H1 (cell line): ENCODE data around the gene ESYT2. TPM values are rescaled to one million over a fixed set of nuclear protein-coding genes. Genes with fewer than 3 reads are reported as not detected.

ENCODE experiments used
- CTCF ChIA-PET: fragments of 300-600 bp; sonication (Branson Sonifier 250); formaldehyde crosslinking; loops from one replicate; lab custom pipeline; 2021; ENCODE audit not compliant: partially characterized antibody; lab: Charles Lee
- POLR2A ChIA-PET: fragments of 300-600 bp; sonication (Branson Sonifier 250); formaldehyde crosslinking; loops from one replicate; lab custom pipeline; 2021; ENCODE audit warnings: inconsistent platforms; ENCODE audit not compliant: partially characterized antibody; lab: Charles Lee
- DNase-seq, 2 experiments: peaks; one replicate each; pipeline versions ENCODE4 v3.0.0 to v3.0.0-alpha.2; 2010 to 2022; ENCODE audit warnings: low spot score in 2 of 2, low read depth in 1 of 2, mixed read lengths in 1 of 2
- FAIRE-seq: peaks from 2 replicates; lab custom pipeline; 2011; peaks lifted over from hg19 to GRCh38; lab: Jason Lieb, UNC
- H2AFZ ChIP-seq: 2 replicates; pipeline ENCODE4 v1.8.1; 2012; ENCODE audit warnings: low read length, inconsistent platforms
- H2AK5ac ChIP-seq: 2 replicates; pipeline ENCODE4 v1.6.1; 2013; ENCODE audit warnings: low read depth, low read length
- H2BK120ac ChIP-seq: replicated peaks from 2 replicates; pipeline ENCODE3; 2013; ENCODE audit warnings: low read depth, low read length, inconsistent platforms
- H2BK12ac ChIP-seq: 2 replicates; pipeline ENCODE4 v1.6.1; 2013; ENCODE audit warnings: low read depth, low read length
- H2BK15ac ChIP-seq: 2 replicates; pipeline ENCODE4 v1.6.1; 2013; ENCODE audit warnings: low read length
- H2BK20ac ChIP-seq: 2 replicates; pipeline ENCODE4 v1.6.1; 2013; ENCODE audit warnings: low read length
- H2BK5ac ChIP-seq: 2 replicates; pipeline ENCODE4 v1.6.1; 2013; ENCODE audit warnings: low read depth, low read length
- H3K14ac ChIP-seq: 2 replicates; pipeline ENCODE4 v1.6.1; 2013; ENCODE audit warnings: inconsistent platforms; ENCODE audit not compliant: insufficient read length
- H3K18ac ChIP-seq: 2 replicates; pipeline ENCODE4 v1.6.1; 2013; ENCODE audit warnings: low read length; ENCODE audit errors: extremely low read depth
- H3K23ac ChIP-seq: 2 replicates; pipeline ENCODE4 v1.6.1; 2013; ENCODE audit warnings: inconsistent platforms; ENCODE audit not compliant: insufficient read length
- H3K23me2 ChIP-seq: 2 replicates; pipeline ENCODE4 v1.6.1; 2013; ENCODE audit warnings: low read depth, low read length
- H3K27ac ChIP-seq: 2 replicates; pipeline ENCODE4 v1.6.1; 2011; ENCODE audit warnings: low read depth, low read length, inconsistent platforms
- H3K27me3 ChIP-seq, 4 experiments: replicated peaks in 1 of 4; 1 replicate in 1 of 4; 2 replicates in 3 of 4; pipeline versions ENCODE4 v1.6.1 to v1.8.1; 2011 to 2013; ENCODE audit warnings: low read length in 3 of 4, mild to moderate bottlenecking in 3 of 4, inconsistent platforms in 2 of 4, mixed read lengths in 2 of 4, moderate library complexity in 1 of 4; ENCODE audit not compliant: control insufficient read depth in 3 of 4, insufficient read depth in 3 of 4; ENCODE audit errors: extremely low read depth in 1 of 4
- H3K36me3 ChIP-seq, 4 experiments: 2 replicates each; pipeline versions ENCODE4 v1.6.1 to v1.8.1; 2011 to 2013; ENCODE audit warnings: mild to moderate bottlenecking in 4 of 4, low read length in 3 of 4, moderate library complexity in 2 of 4, control low read depth in 1 of 4, inconsistent platforms in 1 of 4; ENCODE audit not compliant: insufficient read depth in 4 of 4, control insufficient read depth in 2 of 4
- H3K4ac ChIP-seq: replicated peaks from 2 replicates; pipeline ENCODE3; 2013; ENCODE audit warnings: low read length, low read depth, mixed read lengths, inconsistent platforms; ENCODE audit not compliant: insufficient read length
- H3K4me1 ChIP-seq, 4 experiments: replicated peaks in 1 of 4; 1 replicate in 1 of 4; 2 replicates in 3 of 4; pipeline versions ENCODE4 v1.6.1 to v1.8.1; 2011 to 2013; ENCODE audit warnings: low read length in 3 of 4, inconsistent platforms in 2 of 4, mixed read lengths in 1 of 4; ENCODE audit not compliant: insufficient read depth in 4 of 4, control insufficient read depth in 3 of 4
- H3K4me2 ChIP-seq, 2 experiments: 2 replicates each; pipeline versions ENCODE4 v1.6.1 to v1.8.1; 2011 to 2013; ENCODE audit warnings: low read depth in 2 of 2, low read length in 2 of 2, control low read depth in 1 of 2, inconsistent platforms in 1 of 2, mild to moderate bottlenecking in 1 of 2; ENCODE audit not compliant: insufficient read depth in 1 of 2
- H3K4me3 ChIP-seq, 4 experiments: fragments of 200-600, 300-600 bp in 1 of 4; sonication (generic), shearing (Covaris generic), sonication (Bioruptor Twin) in 1 of 4; 2 replicates each; pipeline versions ENCODE4 v1.5.1 to v1.8.1; 2011 to 2016; ENCODE audit warnings: low read length in 4 of 4, low read depth in 3 of 4, control low read depth in 2 of 4, inconsistent platforms in 2 of 4, mild to moderate bottlenecking in 2 of 4, mixed read lengths in 1 of 4, moderate library complexity in 1 of 4; ENCODE audit not compliant: insufficient read depth in 2 of 4; ENCODE audit errors: extremely low read depth in 1 of 4
- H3K56ac ChIP-seq: replicated peaks from 2 replicates; pipeline ENCODE3; 2013; ENCODE audit warnings: low read depth, mild to moderate bottlenecking, mixed read lengths, low read length, inconsistent platforms; ENCODE audit not compliant: insufficient read length
- H3K79me1 ChIP-seq: 2 replicates; pipeline ENCODE4 v1.6.1; 2013; ENCODE audit warnings: low read depth, low read length, control low read depth
- H3K79me2 ChIP-seq, 2 experiments: 2 replicates each; pipeline versions ENCODE4 v1.6.1 to v1.8.1; 2012 to 2013; ENCODE audit warnings: low read length in 2 of 2, mild to moderate bottlenecking in 2 of 2, inconsistent platforms in 1 of 2; ENCODE audit not compliant: insufficient read depth in 2 of 2, control insufficient read depth in 1 of 2
- H3K9ac ChIP-seq, 4 experiments: replicated peaks in 1 of 4; 1 replicate in 1 of 4; 2 replicates in 3 of 4; pipeline versions ENCODE4 v1.6.1 to v1.8.1; 2011 to 2013; ENCODE audit warnings: low read depth in 3 of 4, low read length in 3 of 4, control low read depth in 2 of 4, mild to moderate bottlenecking in 2 of 4, moderate library complexity in 2 of 4, inconsistent platforms in 1 of 4; ENCODE audit errors: extremely low read depth in 1 of 4
- H3K9me3 ChIP-seq, 2 experiments: 2 replicates each; pipeline versions ENCODE4 v1.6.1 to v1.8.1; 2012 to 2013; ENCODE audit warnings: mild to moderate bottlenecking in 2 of 2, moderate library complexity in 2 of 2, control low read depth in 1 of 2, inconsistent platforms in 1 of 2, low read depth in 1 of 2, low read length in 1 of 2, mixed read lengths in 1 of 2; ENCODE audit not compliant: insufficient read depth in 2 of 2
- H4K20me1 ChIP-seq, 2 experiments: replicated peaks in 1 of 2; 2 replicates each; pipeline versions ENCODE3 to v1.8.1; 2011 to 2013; ENCODE audit warnings: inconsistent platforms in 2 of 2, low read length in 2 of 2, mild to moderate bottlenecking in 1 of 2; ENCODE audit not compliant: insufficient read depth in 2 of 2, control insufficient read depth in 1 of 2
- H4K5ac ChIP-seq: 2 replicates; pipeline ENCODE4 v1.6.1; 2013; ENCODE audit warnings: low read length, low read depth, mixed read lengths, inconsistent platforms; ENCODE audit not compliant: insufficient read length
- H4K8ac ChIP-seq: 2 replicates; pipeline ENCODE4 v1.8.0; 2013; ENCODE audit warnings: mild to moderate bottlenecking, moderate library complexity, low read length, inconsistent platforms; ENCODE audit not compliant: insufficient read depth; ENCODE audit errors: extremely low read depth
- H4K91ac ChIP-seq: replicated peaks from 2 replicates; pipeline ENCODE3; 2013; ENCODE audit warnings: low read length, mixed read lengths, inconsistent platforms; ENCODE audit not compliant: insufficient read length
- ASH2L ChIP-seq: fragments of 200-600, 300-600 bp; sonication (generic); IDR thresholded peaks from one replicate; pipeline ENCODE4 v1.7.1; 2017; ENCODE audit warnings: low read length
- ATF3 ChIP-seq: IDR thresholded peaks from 2 replicates; pipeline ENCODE4 v1.6.1; 2011; ENCODE audit warnings: low read depth, mild to moderate bottlenecking, low read length; ENCODE audit not compliant: insufficient read depth
- CBX5 ChIP-seq: fragments of 300-800, 300-1000 bp; sonication (generic); IDR thresholded peaks from 2 replicates; pipeline ENCODE4 v1.7.1; 2016; ENCODE audit warnings: antibody characterized with exemption, low read length, low read depth
- CTBP2 ChIP-seq: IDR thresholded peaks from 2 replicates; pipeline ENCODE4 v1.7.0; 2011; ENCODE audit warnings: borderline replicate concordance, mild to moderate bottlenecking, moderate library complexity, mixed read lengths, low read length; ENCODE audit not compliant: insufficient read depth, insufficient read length
- E2F6 ChIP-seq: IDR thresholded peaks from 2 replicates; pipeline ENCODE4 v1.6.1; 2012; ENCODE audit warnings: inconsistent platforms
- EGR1 ChIP-seq: IDR thresholded peaks from 2 replicates; pipeline ENCODE4 v1.6.1; 2011; ENCODE audit warnings: low read depth, low read length, borderline replicate concordance
- GTF2F1 ChIP-seq: IDR thresholded peaks from 2 replicates; pipeline ENCODE4 v1.6.1; 2012; ENCODE audit warnings: low read depth, low read length, improper control_type of control experiment, borderline replicate concordance
- POLR2A ChIP-seq, 2 experiments: IDR thresholded peaks; 1 replicate in 1 of 2; 2 replicates in 1 of 2; pipeline ENCODE4 v1.6.1; 2011; ENCODE audit warnings: low read depth in 2 of 2, low read length in 2 of 2, mild to moderate bottlenecking in 2 of 2; ENCODE audit errors: control extremely low read depth in 1 of 2
- RBBP5 ChIP-seq: IDR thresholded peaks from 2 replicates; pipeline ENCODE4 v1.7.1; 2012; ENCODE audit warnings: low read depth, mild to moderate bottlenecking, inconsistent platforms, low read length, moderate library complexity, borderline replicate concordance
- RNF2 ChIP-seq: fragments of 200-900, 300-1000 bp; sonication (generic); IDR thresholded peaks from 2 replicates; pipeline ENCODE4 v1.7.1; 2016; ENCODE audit warnings: borderline replicate concordance, low read depth, mild to moderate bottlenecking, antibody characterized with exemption, low read length; ENCODE audit not compliant: poor library complexity, severe bottlenecking; ENCODE audit errors: missing control alignments
- SP1 ChIP-seq: IDR thresholded peaks from 2 replicates; pipeline ENCODE4 v1.6.1; 2011; ENCODE audit warnings: low read depth, low read length
- TBP ChIP-seq: IDR thresholded peaks from 2 replicates; pipeline ENCODE4 v1.6.1; 2011; ENCODE audit warnings: low read depth, low read length, improper control_type of control experiment
- YY1 ChIP-seq: IDR thresholded peaks from 2 replicates; pipeline ENCODE4 v1.6.1; 2011; ENCODE audit warnings: low read depth, mild to moderate bottlenecking, low read length
- WGBS, 2 experiments: shearing (Covaris generic) in 1 of 2; methylation state at CpG; one replicate each; pipeline versions ENCODE4 v1.1.6 to v1.1.7; 2013 to 2015; ENCODE audit warnings: low lambda C conversion rate in 2 of 2, mixed read lengths in 2 of 2, inconsistent platforms in 1 of 2, low coverage in 1 of 2, missing lambda C conversion rate in 1 of 2; ENCODE audit not compliant: insufficient replicate concordance in 2 of 2, insufficient coverage in 1 of 2, insufficient read length in 1 of 2; ENCODE audit errors: extremely low coverage in 1 of 2, missing lambda C conversion rate in 1 of 2; 5-methylcytosine and 5-hydroxymethylcytosine counted together
- polyA plus RNA-seq, 7 experiments: library from polyadenylated mRNA; depleted of rRNA in 3 of 7; stranded (reverse) in 5 of 7; unstranded in 2 of 7; fragments of >200 nt in 5 of 7; fragments of 200-250 nt in 2 of 7; gene quantifications; 1 replicate in 5 of 7; 2 replicates in 1 of 7; 4 replicates in 1 of 7; pipeline versions ENCODE4 v1.2.1 to v1.2.3, GENCODE V29; 2011 to 2013; ENCODE audit warnings: missing spikeins in 2 of 7, mixed read lengths in 2 of 7
- total RNA-seq: library from RNA; stranded (reverse); fragmentation: NEBNext Ultra II Directional; extraction: Animal tissue kit (Norgen Biotek cat#: 25700); gene quantifications from 2 replicates; pipeline ENCODE4 v1.2.1, GENCODE V29; 2021

ESYT2 gene
- total and polyA plus RNA-seq, 2 of the 8 experiments (the other 6 are each of a cell fraction or from before 2014, with no cell fraction given), result 27.0 to 37.5 TPM

- Histone ChIP-seq H3K56ac (no peak overlapping the region), H4K91ac (no peak overlapping the region), H2BK20ac (no peak overlapping the region), H2BK12ac (no peak overlapping the region), H2AFZ (no peak overlapping the region), H2BK120ac (no peak overlapping the region), H3K4ac (no peak overlapping the region), H3K4me3 (no peak overlapping the region), H3K14ac (no peak overlapping the region), H3K9ac (no peak overlapping the region), H2BK15ac (no peak overlapping the region), H3K36me3 (peaks cover 20 to 91% (median 64%) of the 10 kb centered on the region in 4 experiments), H2BK5ac (no peak overlapping the region), H4K8ac (no peak overlapping the region), H3K4me1 (no peaks in the 10 kb centered on the region), H3K79me2 (no peaks in the 10 kb centered on the region), H3K4me2 (no peak overlapping the region), H3K23ac (no peak overlapping the region), H3K27ac (no peak overlapping the region), H4K20me1 (peaks cover 0 to 1% of the 10 kb centered on the region in 2 experiments), H3K9me3 (no peaks in the 10 kb centered on the region), H3K23me2 (no peaks in the 10 kb centered on the region), H3K18ac (no peak overlapping the region), H4K5ac (no peak overlapping the region), H3K79me1 (peaks cover 2% of the 10 kb centered on the region; the same call in 1 of the 2 replicates), H2AK5ac (no peak overlapping the region), H3K27me3 (no peaks in the 10 kb centered on the region)
- ChIA-PET CTCF (no interaction called here), POLR2A (interaction anchor here (2.3 kb wide), 1 partner anchor 10 kb away, joined by 7 read pairs; no protein-coding TSS in a partner anchor)
- no peak for DNase-seq
- FAIRE-seq, result no peak
- WGBS, 2 experiments, result 92% methylated on average over 4 of the region's 4 CpGs; no CpG with 5 or more reads in 1 of the 2 experiments
- TF ChIP-seq RBBP5, result no peak
- TF ChIP-seq POLR2A (IDR thresholded peaks at IDR 0.05; ENCODE audit: control extremely low read depth in 1 of 2, low read depth in 2 of 2, low read length in 2 of 2), result no peak
- no peak for TF ChIP-seq CBX5
- no peak for TF ChIP-seq E2F6
- TF ChIP-seq CTBP2, result no peak
- TF ChIP-seq TBP, result no peak
- TF ChIP-seq GTF2F1, result no peak
- no peak for TF ChIP-seq SP1
- TF ChIP-seq YY1, result no peak
- no peak for TF ChIP-seq ASH2L
- no peak for TF ChIP-seq RNF2
- no peak for TF ChIP-seq EGR1
- no peak for TF ChIP-seq ATF3
Measured at GRCh38 chr7:158685693-158686092, 143.6 kb downstream of the ESYT2 start.
